Iris pigment epithelial cell (primary cell): ENCODE data around the gene LRP1.
A peak's percentile ranks its signal among the peaks of the same experiment; 100 is the strongest.

Source experiments
- DNase-seq: peaks from one replicate; pipeline ENCODE4 v3.0.0-alpha.2; 2011; ENCODE audit warnings: low read depth

LRP1 gene

DNA sequence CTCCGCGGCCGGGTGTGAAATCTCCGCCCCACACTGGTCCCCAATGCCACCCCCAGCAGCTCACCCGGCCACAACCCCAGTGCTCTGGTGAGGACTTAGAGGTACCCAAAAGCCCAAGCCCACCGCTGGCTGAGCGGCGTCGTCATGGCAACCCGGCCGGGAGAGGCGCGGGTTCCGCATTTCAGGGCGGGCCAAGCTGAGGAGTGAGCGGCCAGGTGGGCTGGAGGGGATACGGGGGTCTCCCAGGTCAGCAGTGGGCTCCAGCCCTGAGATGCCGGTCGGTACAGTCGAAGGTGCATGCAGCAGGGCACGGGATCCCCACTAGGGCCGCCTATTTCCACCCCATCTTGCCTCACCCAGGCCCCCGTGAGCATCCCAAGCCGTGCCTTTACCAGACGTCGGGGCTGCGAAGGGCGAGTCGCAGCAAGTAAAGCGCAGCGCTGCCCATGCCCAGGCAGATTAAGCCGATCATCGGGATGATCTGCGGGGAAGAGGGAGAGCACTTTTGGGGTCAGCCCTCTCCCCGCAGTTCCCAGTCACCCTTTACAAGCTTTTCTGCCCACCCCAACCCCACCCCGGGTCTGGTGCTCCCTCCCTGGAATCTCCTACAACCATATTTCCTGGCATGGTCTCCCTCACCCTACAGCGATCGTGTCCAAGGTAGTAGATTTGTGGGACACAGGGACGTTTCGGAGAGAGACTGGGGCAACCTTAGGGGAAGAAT is 108.1 kb downstream of the LRP1 start:
- no peak for DNase-seq

DNA sequence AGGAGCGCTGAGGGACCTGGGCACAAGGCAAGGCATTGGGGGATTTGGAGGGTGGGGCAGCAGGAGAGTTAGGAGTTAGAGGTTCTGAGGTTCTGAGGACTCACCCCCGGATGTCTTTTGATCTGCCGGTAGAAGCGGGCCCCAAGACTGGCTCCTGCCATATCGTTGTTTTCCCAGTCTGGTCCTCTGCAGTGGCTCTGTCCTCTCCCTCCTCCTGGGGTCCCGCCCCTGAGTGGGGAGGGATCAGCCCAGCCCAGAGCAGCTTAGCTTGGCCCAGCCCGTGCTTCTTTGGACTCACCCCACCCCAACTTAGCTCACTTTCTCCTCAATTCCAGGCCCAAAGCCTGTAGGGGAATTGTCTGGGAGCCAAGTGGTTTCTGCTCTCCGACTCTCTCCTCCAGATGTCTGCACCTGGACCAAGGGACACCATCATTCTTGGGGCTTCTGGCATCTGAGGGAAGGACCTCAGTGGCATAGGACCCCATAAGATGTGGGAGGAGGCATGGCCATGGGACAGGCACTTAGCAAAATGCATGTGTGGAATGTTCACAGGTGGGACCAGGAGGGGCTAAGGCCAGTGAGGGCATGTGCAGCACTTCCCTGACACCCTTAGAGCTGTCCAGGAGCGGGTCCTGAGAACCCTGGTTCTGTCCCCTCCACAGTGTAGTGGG is 108.8 kb downstream of the LRP1 start:
- DNase-seq: no peak

DNA sequence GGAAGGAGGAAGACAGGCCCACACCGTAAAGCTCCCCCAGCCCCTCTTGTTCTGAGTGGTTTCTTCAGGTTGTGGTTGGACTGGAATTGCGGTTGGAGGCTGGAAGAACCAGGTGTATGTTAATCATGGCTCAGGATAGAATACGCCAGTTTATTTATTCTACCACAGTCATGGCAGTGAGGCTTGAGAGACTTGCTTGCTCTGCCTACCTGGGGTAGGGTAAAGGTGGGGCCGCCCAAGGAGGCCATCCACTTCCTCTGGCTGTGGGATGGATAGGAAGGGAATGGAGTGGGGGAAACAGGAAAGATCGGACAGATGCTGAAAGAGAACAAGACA is 109.3 kb downstream of the LRP1 start:
- no peak for DNase-seq

DNA sequence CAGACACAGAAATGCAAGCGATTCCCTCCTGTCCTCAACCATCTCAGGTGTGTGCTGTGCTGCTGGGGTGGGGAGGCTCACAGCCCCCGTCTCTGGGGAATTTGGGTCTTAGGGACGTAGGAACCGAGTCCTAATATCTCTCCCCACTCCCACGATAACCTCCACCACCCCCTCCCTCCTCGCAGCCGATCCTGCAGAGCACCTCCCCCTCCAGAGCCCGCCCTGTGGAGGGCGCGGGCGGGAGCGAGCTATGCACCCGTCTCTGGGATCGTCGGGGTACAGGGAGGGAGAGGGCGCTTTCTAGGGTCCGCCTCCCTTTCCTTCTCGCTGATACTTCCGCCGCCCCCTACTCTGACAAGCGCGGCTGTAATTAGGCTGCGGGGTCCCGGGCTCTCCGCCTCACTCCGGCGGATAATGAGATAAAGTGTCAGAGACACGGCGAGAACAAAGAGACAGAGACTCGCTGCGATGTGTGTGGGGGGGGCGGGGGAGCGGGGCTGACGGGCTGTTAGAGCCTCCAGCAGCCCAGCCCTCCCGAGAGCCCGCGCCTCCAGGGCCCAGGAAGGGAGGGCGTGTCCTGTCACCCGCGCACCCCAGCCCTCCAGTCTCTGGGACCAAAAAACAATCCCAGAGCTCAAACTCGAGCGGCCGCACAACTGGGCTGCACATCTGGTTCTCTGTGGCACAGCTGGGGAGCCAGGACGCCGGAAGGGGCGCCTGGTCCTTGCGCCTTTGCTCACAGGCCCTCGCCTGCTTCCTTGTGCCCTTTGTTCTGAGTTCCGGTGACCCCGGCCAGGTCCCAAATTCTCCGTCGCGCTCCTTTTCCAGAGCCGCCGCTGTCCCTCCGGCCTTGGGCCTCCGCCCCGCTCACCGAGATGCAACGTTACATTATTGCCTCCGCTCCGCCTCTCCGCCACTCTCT is 109.9 kb downstream of the LRP1 start:
- no peak for DNase-seq

DNA sequence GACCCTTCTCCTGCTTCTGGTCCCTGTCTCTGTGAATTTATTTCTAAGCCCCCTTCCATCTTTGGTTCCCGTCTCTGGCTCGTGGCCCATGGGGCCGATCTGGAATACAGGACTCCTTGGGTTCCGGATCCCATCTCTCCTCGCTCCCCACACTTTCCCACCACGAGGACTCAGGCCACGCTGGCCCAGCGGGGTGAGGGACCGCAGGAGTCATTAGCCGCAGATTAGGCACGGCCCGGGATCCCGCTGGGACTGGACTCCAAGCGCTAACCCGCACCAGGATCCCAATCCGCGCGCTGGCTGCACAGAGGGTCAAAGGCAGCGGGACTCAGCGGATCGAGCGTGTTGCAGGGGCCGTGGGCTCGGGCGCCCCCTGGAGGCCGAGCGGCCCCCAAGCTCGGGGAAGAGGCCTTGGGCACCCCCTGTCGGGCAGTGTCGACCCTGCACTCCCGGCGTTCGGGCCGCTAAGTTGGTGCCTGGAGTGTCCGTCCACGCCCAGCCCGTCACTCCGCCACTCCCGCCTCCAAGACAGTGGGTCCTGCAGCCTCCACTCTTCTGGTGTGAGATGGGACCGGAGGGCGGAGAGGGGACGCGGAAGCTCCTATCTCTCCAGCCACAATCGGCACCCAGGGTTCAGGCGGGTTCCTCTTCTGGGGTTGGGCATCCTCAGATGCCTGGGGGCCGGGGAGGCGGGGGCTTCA is 110.7 kb downstream of the LRP1 start:
- DNase-seq: peak; percentile 76

DNA sequence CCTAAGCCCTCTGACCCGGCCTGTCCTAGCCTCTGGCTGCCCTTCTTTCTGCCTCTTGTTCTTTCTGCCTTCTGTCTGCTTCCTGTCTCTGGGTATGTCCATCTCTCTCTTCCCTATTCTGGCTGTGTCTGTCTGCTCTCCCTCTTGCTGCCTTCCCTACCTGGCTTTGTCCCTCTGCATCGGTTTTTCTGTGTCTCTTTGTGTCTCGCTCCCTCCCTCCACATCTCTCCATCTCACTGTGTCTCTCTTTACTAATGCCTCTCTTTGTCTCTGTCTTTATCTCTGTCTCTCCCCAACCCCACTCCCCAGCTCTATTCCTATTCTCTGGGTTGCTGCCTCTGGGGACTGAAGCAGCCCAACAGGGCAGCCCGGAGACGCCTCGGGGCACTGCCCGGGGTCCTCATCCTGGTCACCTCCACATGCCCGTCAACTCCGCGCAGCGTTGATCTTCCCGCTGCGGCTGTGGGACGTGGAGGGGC is 111.3 kb downstream of the LRP1 start:
- no peak for DNase-seq

DNA sequence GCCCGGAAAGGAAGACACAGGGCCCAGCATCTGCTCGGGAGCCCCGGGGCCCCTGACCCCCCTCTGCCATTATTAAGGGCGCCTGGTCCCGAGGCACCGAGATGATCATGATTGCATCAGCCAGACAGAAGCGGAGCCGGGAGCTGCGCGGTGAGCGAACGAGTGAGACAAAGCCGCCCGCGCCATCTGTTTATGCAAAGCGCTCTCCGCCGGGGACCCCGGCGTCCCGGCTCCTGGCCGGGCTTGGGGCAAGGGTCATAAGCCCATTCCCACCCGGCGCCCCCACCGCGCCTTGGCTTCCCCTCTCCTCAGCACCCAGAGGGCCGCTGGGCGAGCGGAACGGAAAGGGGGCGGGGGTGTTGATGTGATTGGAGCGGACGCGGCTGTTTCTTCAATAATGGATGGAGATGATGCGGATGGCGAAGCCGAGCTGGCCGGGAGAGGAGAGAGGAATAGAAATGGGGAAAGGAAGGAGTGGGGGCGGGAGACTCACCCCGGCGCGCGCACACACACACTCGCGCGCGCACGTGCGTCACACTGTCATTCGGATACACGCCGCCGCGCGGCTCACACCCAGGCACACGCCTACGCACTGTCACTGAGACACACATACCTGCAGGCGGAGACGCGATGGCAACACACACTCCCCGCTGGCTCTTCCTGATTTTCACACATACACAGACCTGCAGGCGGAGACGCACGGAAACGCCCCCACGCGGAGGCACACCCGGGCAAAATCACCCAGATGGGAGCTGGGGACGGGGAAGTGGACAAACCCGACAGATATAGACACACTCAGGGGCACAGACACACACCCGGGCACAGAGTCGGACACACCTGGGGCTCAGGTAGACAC is 112.0 kb downstream of the LRP1 start:
- DNase-seq: peak; percentile 41

DNA sequence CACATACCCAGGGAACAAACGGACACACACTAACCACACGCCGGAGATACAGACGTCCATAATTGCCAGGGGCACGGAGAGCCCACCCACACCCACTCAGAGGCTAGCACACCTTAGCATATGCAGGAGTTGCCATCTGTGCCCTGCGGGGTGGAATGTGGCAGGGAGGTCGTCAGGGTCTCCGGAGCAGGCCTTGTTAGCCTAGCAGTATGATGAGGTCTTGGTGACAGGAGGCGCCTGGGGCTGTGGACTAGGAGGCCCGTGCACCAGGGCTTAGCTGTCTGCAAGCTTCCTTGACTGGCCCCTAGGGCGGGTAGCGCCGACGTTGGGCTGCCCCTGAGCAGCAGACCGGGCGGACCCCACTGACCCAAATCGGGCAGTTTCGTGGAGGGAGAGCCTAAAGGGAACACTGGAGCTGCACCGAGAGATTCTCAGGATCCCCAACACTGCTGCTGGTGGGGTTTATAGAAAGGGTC is 112.7 kb downstream of the LRP1 start:
- DNase-seq: peak; percentile 18

DNA sequence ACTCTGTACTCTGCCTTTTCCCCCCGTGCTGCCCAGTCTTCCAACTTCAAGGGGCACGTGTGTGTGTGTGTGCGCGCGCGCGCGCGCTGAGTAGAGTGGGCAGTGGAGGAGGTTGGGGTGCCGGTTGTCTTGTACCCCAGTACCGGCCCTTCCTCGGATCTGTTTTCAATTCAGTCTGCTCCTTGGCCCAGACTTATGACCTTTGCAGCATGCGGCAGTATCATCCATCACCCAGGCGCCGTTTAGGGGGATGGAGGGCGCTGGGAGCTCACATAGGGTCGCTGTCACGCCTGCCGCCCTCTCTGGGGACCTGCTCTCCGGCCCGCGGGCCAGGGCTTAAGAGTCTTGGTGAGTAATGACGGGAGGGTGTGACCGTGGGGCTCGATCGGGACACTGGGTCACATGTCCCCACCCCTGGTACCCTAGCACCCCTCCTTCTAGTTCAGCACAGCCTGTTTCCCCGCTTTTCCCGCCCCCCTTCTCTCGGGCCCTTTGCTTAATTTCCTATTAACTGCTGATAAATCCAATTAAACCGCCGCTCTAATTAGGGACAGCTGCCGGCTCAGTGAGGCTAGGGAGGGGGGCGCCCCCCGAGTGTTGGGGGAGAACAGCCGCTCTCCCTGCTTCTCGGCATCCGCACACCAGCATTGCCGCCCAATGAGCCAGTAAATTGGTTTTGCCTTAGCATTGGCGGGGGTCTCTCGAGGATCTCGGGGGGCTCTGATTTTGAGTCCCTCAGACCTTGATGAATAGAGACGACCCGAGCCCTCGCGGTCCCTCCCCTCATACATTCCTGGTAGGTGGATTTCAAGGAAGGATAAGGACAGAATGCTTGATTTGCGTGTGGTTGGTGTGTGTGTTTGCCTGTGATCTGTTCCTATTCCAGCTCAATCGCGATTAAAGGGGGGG is 113.4 kb downstream of the LRP1 start:
- no peak for DNase-seq

DNA sequence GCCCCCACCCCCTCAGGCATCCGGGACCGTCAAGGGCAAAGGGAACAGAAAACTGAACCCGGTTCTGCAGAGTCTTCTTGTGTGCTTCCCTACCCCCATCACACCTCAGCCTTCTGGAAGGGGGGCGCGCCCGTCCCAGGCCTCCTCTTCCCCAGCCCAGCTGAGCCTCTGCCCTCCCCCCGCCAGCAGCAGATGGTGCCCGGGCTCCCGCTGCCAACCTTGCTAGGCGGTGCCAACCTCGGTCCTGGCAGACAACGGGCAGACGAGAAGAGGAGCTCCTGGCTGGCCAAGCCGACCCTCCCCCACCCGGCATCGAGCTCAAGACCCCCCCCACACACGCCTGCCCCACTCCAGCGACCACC is 114.0 kb downstream of the LRP1 start:
- no peak for DNase-seq

DNA sequence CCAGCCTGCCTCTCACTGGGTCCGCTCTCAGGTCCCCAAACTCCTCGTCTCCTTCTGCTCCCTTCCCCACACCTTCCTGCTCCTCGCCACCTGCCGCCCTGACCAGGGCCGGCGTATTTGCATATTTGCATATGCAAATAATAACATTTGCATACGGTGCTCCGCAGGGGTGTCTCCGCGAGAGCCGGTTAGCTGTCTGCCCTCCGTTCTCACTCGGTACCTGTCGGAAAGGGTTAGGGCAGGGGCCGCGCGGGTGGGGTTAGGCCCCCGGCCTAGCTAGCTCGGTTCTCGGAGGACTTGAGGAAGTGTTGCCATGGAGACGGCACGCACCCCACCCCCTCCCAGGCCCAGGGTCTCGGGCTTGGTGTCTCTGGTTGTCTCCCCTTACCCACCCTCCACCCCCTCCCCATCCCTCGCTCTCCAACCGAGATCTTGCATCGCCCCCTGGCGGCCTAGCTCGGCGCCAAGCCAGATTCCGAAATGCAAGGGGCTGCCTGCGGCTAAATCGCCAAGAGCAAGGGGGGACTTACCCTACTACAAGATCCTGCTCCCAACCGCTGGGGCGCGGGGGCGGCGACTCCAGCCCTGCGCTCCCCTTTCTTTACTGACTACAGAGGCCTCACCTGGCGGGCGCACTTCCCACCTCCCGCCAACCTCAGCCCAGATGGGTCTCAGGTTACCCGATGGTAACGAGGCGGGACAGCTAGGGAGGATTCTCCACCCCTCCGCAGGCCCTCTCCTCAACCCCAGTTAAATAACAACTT is 114.6 kb downstream of the LRP1 start:
- DNase-seq: peak; percentile 21

DNA sequence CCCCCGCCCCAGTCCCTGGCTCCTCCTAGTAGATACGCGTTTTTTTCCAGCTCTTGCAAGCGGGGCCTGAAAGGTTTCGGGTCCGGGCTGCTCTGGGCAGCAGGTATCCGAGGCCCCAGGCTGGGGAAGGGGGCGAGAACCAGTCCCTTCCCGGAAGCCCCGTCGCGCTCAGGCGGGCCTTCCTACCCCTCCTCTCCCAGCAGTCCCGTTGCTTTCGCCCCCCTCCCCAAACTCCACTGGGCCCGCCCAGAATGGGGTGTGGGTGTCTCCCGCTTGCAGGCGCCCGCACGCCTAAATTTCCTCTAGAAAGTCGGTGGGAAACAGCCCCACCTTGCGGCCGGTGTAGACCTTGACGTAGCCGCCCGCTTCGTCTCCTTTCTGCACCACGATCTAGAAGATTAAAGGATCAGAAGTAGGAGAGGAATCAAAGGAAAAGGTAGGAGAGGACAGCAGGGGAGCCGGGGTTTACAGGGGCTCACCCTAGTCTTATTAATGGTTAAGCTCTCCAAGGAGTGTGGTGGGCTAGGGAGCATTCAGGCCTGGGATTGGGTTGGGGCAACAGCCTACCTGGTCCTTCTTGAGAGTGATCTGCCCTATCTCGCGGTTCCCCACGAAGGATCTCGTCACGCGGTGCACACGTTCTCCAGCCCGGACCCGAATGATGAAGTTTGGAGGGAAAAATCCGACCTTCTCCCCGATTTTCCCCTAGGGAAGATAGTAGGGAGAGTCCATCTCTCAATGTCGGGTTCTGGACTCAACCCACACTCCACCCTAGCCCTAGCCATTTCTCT is 115.4 kb downstream of the LRP1 start:
- DNase-seq: peak; percentile 49

DNA sequence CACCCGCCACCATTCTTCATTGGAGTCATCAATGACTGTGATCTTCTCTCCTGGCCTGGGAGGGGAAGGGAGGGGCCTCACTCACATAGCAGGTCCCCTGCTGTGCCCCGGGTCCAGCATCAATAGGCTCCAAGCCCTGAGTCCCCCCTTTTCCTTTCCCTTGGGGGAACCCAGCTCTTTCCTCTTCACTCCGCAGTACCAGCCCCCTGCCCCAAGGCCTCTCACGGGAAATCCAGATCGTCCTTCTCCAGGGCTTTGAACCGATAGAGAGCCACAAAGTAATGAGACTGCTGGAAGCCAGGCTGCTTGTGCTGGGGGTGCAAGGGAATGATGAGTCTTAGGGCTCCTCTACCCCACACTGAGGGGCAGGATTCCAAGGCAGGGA is 116.0 kb downstream of the LRP1 start:
- DNase-seq: no peak

DNA sequence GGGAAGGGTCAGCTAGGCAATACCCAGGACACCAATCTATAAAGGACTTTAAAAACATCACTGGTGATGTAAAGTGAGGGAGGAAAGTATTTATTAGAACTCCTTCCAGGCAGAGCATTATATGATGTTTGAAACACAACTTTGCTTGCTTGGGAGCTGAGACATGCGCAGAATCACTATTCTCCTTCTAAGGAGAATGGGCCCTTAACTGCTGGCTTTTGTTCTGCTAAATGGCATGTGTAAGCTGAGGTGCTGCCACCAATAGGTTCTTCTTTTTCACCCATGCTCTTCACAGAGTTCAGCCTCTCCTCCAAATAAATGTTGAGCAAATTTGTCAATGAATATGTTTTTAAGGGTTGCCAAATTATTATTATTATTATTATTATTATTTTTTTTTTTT is 118.8 kb downstream of the LRP1 start:
- no peak for DNase-seq

DNA sequence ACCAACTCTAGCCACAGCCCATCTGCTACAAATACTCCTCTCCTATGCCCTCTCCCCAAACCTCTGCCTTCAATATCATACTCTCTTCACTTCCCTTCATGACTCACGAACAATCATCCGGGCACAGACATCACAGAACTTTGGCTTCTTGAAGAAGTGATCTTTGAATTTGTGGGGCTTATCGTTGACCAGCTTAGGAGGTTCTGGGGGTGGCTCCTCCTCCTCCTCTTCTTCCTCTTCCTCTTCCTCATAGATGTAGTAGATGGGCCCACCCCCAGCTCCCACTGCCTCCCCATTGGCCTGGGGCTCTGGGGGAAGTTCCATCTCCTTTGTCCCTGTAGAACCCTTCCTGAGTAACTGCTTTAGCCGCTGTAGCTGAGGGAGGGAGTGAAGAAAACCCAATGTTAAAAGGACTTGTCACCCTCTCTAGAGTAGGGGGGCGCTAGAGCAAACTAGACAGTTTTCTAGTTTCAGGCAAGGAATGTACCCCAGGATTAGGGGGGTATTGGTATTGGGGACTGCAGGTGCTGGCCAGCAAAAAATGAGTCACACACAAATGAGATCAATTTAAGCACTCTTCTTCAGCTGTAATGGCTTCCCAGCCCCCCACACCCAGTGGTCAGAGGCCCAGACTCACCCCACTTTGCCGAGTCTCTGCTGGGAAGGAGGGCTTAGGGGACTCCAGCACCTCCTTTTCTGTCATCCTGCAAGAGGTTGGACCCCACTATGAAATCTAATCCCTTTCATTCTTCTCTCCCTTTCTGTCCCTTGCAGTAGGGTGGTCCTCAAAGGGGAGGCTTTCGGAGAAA is 120.9 kb downstream of the LRP1 start:
- no peak for DNase-seq

DNA sequence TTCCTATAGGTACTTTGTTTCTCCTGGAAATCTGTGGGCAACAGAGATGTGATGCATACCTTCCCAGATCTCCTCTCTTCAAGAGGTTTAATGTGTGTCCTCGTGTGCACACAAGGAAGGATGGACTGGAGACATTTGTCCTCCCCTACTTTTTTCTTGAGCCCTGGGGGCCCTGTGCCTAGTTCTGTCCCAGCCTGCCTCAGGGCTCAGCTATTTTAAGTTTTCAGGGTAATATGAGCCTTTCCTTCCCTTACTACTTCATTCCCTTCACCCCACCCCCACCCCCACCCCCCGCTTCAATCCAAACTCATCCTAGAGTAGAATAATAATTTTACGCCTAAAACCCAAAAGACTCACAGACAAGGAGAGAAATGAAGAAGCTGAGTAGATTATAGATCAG is 122.3 kb downstream of the LRP1 start:
- no peak for DNase-seq

DNA sequence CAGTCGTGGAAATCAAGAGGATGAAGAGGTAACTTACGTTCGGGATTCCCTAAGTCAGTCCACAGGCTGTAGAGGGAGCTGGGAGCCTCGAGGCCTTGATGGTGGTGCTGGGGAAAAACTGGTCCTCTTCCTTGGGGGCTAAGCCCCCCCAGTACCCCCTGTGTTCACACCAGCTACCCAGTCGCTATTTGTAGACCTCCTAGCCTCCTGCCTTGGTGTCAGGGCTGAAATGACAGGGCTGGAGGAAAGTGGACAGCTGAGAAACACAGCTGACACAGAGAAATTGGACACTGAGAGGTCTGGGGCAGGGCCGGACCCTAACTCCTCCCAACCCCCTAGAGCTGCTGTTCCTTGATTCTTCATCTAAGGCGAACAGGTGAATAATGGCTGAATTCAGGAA is 122.7 kb downstream of the LRP1 start, which contains the start of gene STAC3:
Gene STAC3, minus strand, starts transcription at position 232 of the 400 bp plus-strand sequence. CDS start 1,551 bp downstream, outside the sequence.
- DNase-seq: no peak
